SK-N-SH treated with all-trans-retinoic acid at 6 μM for 48 hours (cell line): ENCODE measurements around the gene DMRT3.

Experiments used
- ARNTL ChIP-seq: fragments of 450-650 bp; formaldehyde crosslinking; IDR thresholded peaks from 2 replicates; pipeline ENCODE4 v1.5.0; 2020; ENCODE audit warnings: low read depth, mild to moderate bottlenecking, moderate library complexity, borderline replicate concordance
- BACH2 ChIP-seq: fragments of 250-450 bp; sonication (Bioruptor Pico); IDR thresholded peaks from 2 replicates; pipeline ENCODE4 v1.9.0; 2021; ENCODE audit warnings: mild to moderate bottlenecking, borderline replicate concordance
- CREB5 ChIP-seq: fragments of 250-450 bp; sonication (Bioruptor Pico); IDR thresholded peaks from 2 replicates; pipeline ENCODE4 v1.5.1; 2020; ENCODE audit warnings: low read depth, mild to moderate bottlenecking, moderate library complexity
- CSDC2 ChIP-seq: fragments of 250-450 bp; sonication (Bioruptor Pico); IDR thresholded peaks from 2 replicates; pipeline ENCODE4 v1.5.0; 2020; ENCODE audit warnings: mild to moderate bottlenecking, moderate library complexity
- CSRNP3 ChIP-seq: fragments of 250-450 bp; sonication (Bioruptor Pico); IDR thresholded peaks from 2 replicates; pipeline ENCODE4 v1.5.1; 2021; ENCODE audit warnings: mild to moderate bottlenecking, moderate library complexity
- PATZ1 ChIP-seq: fragments of 250-450 bp; sonication (Bioruptor Pico); IDR thresholded peaks from 2 replicates; pipeline ENCODE4 v1.8.0; 2020; ENCODE audit warnings: mild to moderate bottlenecking, moderate library complexity, borderline replicate concordance
- POU6F1 ChIP-seq: fragments of 250-450 bp; sonication (Bioruptor Pico); IDR thresholded peaks from 2 replicates; pipeline ENCODE4 v1.8.0; 2021; ENCODE audit warnings: low read depth, mild to moderate bottlenecking, moderate library complexity, borderline replicate concordance
- SNAI2 ChIP-seq: fragments of 250-450 bp; sonication (Bioruptor Pico); IDR thresholded peaks from 2 replicates; pipeline ENCODE4 v1.5.0; 2020; ENCODE audit warnings: mild to moderate bottlenecking, moderate library complexity
- TOX ChIP-seq: fragments of 250-450 bp; sonication (Bioruptor Pico); IDR thresholded peaks from 2 replicates; pipeline ENCODE4 v1.8.0; 2021; ENCODE audit warnings: mild to moderate bottlenecking, moderate library complexity, borderline replicate concordance
- TSHZ2 ChIP-seq: fragments of 250-450 bp; sonication (Bioruptor Pico); IDR thresholded peaks from 2 replicates; pipeline ENCODE4 v1.5.0; 2020; ENCODE audit warnings: mild to moderate bottlenecking, moderate library complexity
- ZC3H10 ChIP-seq: fragments of 250-450 bp; sonication (Bioruptor Pico); IDR thresholded peaks from 2 replicates; pipeline ENCODE4 v1.5.1; 2021; ENCODE audit warnings: mild to moderate bottlenecking, moderate library complexity
- ZFP3 ChIP-seq: fragments of 250-450 bp; sonication (Bioruptor Pico); IDR thresholded peaks from 2 replicates; pipeline ENCODE4 v1.5.0; 2020; ENCODE audit warnings: mild to moderate bottlenecking, moderate library complexity
- ZNF565 ChIP-seq: fragments of 450-650 bp; formaldehyde crosslinking; conservative IDR thresholded peaks from 2 replicates; pipeline ENCODE4 v1.5.0; 2020; ENCODE audit warnings: low read depth, mild to moderate bottlenecking, moderate library complexity
- ZNF70 ChIP-seq: fragments of 450-650 bp; formaldehyde crosslinking; IDR thresholded peaks from 2 replicates; pipeline ENCODE4 v1.5.0; 2020; ENCODE audit warnings: mild to moderate bottlenecking, moderate library complexity

- TF ChIP-seq ARNTL (CRISPR knock-in tag), result no peak
- TF ChIP-seq SNAI2 (CRISPR knock-in tag), result no peak
- TF ChIP-seq ZNF70 (CRISPR knock-in tag), result no peak
- TF ChIP-seq PATZ1, result no peak
- no peak for TF ChIP-seq ZFP3 (CRISPR knock-in tag)
- TF ChIP-seq POU6F1, result no peak
- no peak for TF ChIP-seq TOX (CRISPR knock-in tag)
- no peak for TF ChIP-seq ZNF565 (CRISPR knock-in tag)
- TF ChIP-seq CSRNP3, result no peak
- TF ChIP-seq BACH2, result no peak
- TF ChIP-seq CSDC2 (CRISPR knock-in tag), result no peak
- TF ChIP-seq CREB5, result no peak
- no peak for TF ChIP-seq ZC3H10
- no peak for TF ChIP-seq TSHZ2 (CRISPR knock-in tag)
Observed at GRCh38 chr9:1014225-1014624, 37.8 kb downstream of the DMRT3 start.
